ENCODE data around the gene SDCCAG8.
A peak's percentile ranks its signal among the peaks of the same experiment; 100 is the strongest.

Gene SDCCAG8

DNA sequence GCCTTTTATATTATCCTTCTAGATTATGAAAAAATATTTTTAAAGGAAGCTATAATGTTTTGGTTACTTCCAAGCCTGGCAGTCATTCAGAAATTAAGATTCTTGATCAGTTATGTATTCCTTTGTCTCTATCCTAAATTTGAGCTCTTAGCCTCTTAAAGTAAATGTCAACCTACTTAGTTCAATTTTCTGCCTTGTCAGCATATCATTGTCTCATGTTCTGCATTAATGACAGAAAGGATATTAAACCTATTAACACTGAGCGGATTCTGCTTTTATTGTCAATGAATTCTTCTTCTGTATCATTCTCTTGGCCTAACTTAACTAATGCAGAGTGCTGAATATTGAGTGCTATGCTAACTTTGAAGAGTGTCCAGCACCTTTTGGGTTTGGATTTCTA lies 56.0 kb downstream of the SDCCAG8 start:
- Histone ChIP-seq H3K36me3 (replicated peaks; ENCODE audit: low read depth, low read length) (peaks cover 10% of the 10 kb centered on the region), H3K27me3 (ENCODE audit: low read depth, low read length) (no peaks in the 10 kb centered on the region), H2AFZ (ENCODE audit: low read depth, low read length) (no peak overlapping the region), H3K9me3 (ENCODE audit: insufficient read depth, low read length) (no peaks in the 10 kb centered on the region), H3K79me2 (ENCODE audit: low read length) (no peaks in the 10 kb centered on the region), H3K4me1 (ENCODE audit: low read length) (peaks cover 45% of the 10 kb centered on the region), H4K20me1 (ENCODE audit: insufficient read depth, low read length) (no peaks in the 10 kb centered on the region), H3K9ac (ENCODE audit: low read length) (no peak overlapping the region), H3K4me2 (ENCODE audit: low read length) (no peak overlapping the region), H3K4me3 (ENCODE audit: low read length) (no peak overlapping the region), H3K27ac (ENCODE audit: low read length) (no peak overlapping the region)
- no peak for TF ChIP-seq EZH2phosphoT487 (IDR thresholded peaks at IDR 0.05; ENCODE audit: low read depth)
- TF ChIP-seq, protein P1, sequence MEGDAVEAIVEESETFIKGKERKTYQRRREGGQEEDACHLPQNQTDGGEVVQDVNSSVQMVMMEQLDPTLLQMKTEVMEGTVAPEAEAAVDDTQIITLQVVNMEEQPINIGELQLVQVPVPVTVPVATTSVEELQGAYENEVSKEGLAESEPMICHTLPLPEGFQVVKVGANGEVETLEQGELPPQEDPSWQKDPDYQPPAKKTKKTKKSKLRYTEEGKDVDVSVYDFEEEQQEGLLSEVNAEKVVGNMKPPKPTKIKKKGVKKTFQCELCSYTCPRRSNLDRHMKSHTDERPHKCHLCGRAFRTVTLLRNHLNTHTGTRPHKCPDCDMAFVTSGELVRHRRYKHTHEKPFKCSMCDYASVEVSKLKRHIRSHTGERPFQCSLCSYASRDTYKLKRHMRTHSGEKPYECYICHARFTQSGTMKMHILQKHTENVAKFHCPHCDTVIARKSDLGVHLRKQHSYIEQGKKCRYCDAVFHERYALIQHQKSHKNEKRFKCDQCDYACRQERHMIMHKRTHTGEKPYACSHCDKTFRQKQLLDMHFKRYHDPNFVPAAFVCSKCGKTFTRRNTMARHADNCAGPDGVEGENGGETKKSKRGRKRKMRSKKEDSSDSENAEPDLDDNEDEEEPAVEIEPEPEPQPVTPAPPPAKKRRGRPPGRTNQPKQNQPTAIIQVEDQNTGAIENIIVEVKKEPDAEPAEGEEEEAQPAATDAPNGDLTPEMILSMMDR (IDR thresholded peaks at IDR 0.05; ENCODE audit: low read depth, low read length): no peak

DNA sequence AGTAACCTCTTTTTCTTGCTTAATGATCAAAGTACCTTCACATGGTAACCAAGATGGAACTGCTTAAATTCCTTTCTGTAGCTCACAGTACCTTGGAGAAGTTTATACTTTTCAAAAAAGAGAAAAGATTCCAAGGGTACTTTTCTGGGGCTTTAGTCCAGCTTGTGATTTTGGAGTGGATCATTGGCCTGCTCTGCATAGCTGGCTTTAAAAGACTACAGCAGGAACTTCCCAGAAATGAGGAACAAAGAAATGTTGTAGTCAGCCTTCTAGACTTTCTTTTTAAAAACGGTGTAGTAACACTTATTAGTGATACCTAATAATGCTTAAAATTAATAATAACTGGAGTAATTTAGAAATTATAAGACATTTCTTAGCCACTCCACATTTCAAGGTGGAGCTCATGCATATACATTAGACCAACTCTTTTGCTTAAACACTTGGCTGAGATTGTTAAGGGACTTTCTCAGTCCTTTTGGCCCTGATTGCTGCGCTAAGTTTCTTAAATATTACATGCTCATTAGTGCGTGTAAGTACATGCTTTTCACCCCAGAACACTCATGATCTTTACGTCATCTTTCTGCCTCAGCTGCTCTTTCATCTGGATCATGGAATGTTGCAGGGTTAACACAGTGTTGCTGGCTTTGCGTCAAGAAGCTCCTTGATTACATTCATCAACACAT lies 57.3 kb downstream of the SDCCAG8 start:
- Histone ChIP-seq H3K9ac (ENCODE audit: low read length) (peak overlapping the region; percentile 62), H4K20me1 (ENCODE audit: insufficient read depth, low read length) (no peaks in the 10 kb centered on the region), H3K79me2 (ENCODE audit: low read length) (no peaks in the 10 kb centered on the region), H3K9me3 (ENCODE audit: insufficient read depth, low read length) (no peaks in the 10 kb centered on the region), H3K4me1 (ENCODE audit: low read length) (peaks cover 48% of the 10 kb centered on the region), H3K4me3 (ENCODE audit: low read length) (peak overlapping the region; percentile 69), H3K27ac (ENCODE audit: low read length) (peak overlapping the region; percentile 90), H3K36me3 (replicated peaks; ENCODE audit: low read depth, low read length) (peaks cover 14% of the 10 kb centered on the region), H3K27me3 (ENCODE audit: low read depth, low read length) (no peaks in the 10 kb centered on the region), H2AFZ (ENCODE audit: low read depth, low read length) (no peak overlapping the region), H3K4me2 (ENCODE audit: low read length) (peak overlapping the region; percentile 95)
- TF ChIP-seq EZH2phosphoT487 (IDR thresholded peaks at IDR 0.05; ENCODE audit: low read depth): no peak
- TF ChIP-seq, protein P1 (IDR thresholded peaks at IDR 0.05; ENCODE audit: low read depth, low read length): no peak

DNA sequence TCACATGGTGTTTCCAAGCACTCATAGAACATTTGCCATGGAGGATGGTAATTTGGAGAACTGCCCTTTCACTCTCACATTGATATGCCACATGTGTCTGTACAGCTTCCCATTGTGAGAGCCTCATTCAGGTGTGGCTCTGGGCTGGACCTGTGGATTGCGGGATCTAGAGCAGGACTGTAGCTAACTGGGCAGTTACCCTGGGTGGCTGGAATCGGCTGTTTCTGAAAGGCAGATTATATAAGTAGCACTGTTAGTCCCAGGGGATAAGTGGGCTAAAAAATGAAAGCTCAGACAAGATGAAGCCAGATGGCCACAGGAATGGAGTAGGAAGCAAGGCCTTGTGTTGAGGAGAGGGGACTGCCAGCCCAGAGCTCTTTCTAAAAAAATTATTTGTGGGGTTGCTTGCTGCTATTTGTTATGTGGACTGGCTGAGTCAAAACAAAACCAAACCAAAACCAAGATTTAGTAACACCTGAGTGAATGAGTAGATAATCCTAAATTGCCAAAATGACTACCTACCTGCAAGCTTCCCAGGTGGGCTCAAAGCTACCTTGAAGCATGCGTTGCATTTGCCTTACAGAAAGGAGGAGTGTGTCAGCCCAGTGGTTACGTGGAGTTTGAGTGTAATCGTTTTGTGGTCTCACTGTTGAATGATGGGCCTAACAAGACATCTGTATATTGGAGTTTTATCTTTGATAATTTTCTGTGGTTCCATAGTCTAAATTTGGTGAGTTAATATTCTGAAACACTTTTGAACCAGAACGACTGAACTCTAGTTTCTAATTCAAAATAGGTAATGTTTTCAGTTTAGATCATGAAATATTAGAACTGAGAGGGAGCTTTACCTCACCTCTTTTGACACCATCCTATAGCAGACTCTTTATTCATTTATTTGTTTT lies 58.0 kb downstream of the SDCCAG8 start:
- peak overlapping the region; percentile 69 for H3K4me3 ChIP-seq (ENCODE audit: low read length)
- H3K27me3 ChIP-seq (ENCODE audit: low read depth, low read length): no peaks in the 10 kb centered on the region
- peaks cover 55% of the 10 kb centered on the region for H3K4me1 ChIP-seq (ENCODE audit: low read length)
- H2AFZ ChIP-seq (ENCODE audit: low read depth, low read length): no peak overlapping the region
- H3K9ac ChIP-seq (ENCODE audit: low read length): peak overlapping the region; percentile 62
- H4K20me1 ChIP-seq (ENCODE audit: insufficient read depth, low read length): no peaks in the 10 kb centered on the region
- H3K36me3 ChIP-seq (replicated peaks; ENCODE audit: low read depth, low read length): peaks cover 11% of the 10 kb centered on the region
- TF ChIP-seq, protein P1 (IDR thresholded peaks at IDR 0.05; ENCODE audit: low read depth, low read length): no peak
- TF ChIP-seq EZH2phosphoT487 (IDR thresholded peaks at IDR 0.05; ENCODE audit: low read depth): 0 out of 2 replicates have a peak, but pooled peaks have one; percentile 70
- H3K27ac ChIP-seq (ENCODE audit: low read length): peak overlapping the region; percentile 90
- H3K79me2 ChIP-seq (ENCODE audit: low read length): no peaks in the 10 kb centered on the region
- H3K9me3 ChIP-seq (ENCODE audit: insufficient read depth, low read length): no peaks in the 10 kb centered on the region
- H3K4me2 ChIP-seq (ENCODE audit: low read length): peak overlapping the region; percentile 95

DNA sequence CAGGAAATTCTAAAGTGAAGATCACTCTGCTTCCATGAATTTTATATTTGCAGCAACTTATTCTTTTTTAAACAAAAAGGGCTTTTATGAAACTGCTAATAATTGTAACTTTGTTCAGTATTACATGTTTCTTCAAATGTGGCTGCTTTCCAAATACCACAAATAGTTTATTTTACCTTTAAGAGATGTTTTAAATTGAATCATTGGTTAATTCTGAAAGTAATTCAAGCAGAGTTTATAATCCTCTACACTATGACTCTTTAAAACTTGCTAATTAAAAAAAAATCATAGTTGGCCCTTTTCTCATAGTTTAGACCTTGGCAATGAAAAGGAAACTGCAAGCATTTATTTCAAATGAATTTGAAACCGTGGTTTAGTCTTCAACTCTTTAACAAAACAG lies 59.6 kb downstream of the SDCCAG8 start:
- H3K27me3 ChIP-seq (ENCODE audit: low read depth, low read length): no peaks in the 10 kb centered on the region
- H3K36me3 ChIP-seq (replicated peaks; ENCODE audit: low read depth, low read length): peaks cover 7% of the 10 kb centered on the region
- H3K4me2 ChIP-seq (ENCODE audit: low read length): peak overlapping the region; percentile 90
- H3K4me1 ChIP-seq (ENCODE audit: low read length): peaks cover 57% of the 10 kb centered on the region
- H3K9me3 ChIP-seq (ENCODE audit: insufficient read depth, low read length): no peaks in the 10 kb centered on the region
- no peak overlapping the region for H3K27ac ChIP-seq (ENCODE audit: low read length)
- H2AFZ ChIP-seq (ENCODE audit: low read depth, low read length): no peak overlapping the region
- H4K20me1 ChIP-seq (ENCODE audit: insufficient read depth, low read length): no peaks in the 10 kb centered on the region
- H3K79me2 ChIP-seq (ENCODE audit: low read length): no peaks in the 10 kb centered on the region
- no peak for TF ChIP-seq EZH2phosphoT487 (IDR thresholded peaks at IDR 0.05; ENCODE audit: low read depth)
- TF ChIP-seq, protein P1 (IDR thresholded peaks at IDR 0.05; ENCODE audit: low read depth, low read length): no peak
- H3K4me3 ChIP-seq (ENCODE audit: low read length): no peak overlapping the region
- H3K9ac ChIP-seq (ENCODE audit: low read length): no peak overlapping the region
